Breast epithelium (tissue), 3 donors: ENCODE measurements around the gene ECSCR.

Experiments used
- POLR2A ChIP-seq: fragments of 450-650 bp; IDR thresholded peaks from one replicate; pipeline ENCODE4 v1.6.1; 2016; ENCODE audit warnings: antibody characterized with exemption, mild to moderate bottlenecking, moderate library complexity
- TF ChIP-seq, protein P1 (sequence below), 3 donors: fragments of 450-650 bp; IDR thresholded peaks; one replicate each; pipeline ENCODE4 v1.5.1; 2016 to 2017; ENCODE audit warnings: antibody characterized with exemption in 3 of 3, mild to moderate bottlenecking in 3 of 3, moderate library complexity in 3 of 3

DNA sequence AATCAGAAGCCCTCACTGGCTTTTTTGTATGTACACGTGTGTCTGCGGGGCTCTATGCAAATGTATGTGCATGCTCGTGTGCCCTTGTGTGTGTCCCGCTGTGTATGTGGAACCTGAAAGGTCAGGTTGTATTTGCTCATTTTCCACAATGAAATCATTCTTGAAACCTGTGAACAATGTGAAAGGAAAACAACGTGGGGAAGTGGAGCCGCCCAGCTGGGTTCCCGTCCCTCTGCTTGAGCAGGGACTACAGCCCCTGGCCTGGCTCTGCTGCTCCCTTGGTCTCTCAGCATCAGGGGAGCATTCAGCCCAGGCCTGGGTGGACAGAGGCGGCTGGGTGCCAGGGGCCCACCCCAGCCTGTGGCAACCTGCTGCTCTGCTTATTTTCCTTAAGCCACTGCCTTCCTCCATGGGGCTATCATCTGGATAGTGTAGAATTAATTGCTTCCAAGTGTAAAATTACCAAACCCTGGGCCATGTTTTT lies 3.0 kb downstream of the ECSCR start:
- TF ChIP-seq, protein P1, sequence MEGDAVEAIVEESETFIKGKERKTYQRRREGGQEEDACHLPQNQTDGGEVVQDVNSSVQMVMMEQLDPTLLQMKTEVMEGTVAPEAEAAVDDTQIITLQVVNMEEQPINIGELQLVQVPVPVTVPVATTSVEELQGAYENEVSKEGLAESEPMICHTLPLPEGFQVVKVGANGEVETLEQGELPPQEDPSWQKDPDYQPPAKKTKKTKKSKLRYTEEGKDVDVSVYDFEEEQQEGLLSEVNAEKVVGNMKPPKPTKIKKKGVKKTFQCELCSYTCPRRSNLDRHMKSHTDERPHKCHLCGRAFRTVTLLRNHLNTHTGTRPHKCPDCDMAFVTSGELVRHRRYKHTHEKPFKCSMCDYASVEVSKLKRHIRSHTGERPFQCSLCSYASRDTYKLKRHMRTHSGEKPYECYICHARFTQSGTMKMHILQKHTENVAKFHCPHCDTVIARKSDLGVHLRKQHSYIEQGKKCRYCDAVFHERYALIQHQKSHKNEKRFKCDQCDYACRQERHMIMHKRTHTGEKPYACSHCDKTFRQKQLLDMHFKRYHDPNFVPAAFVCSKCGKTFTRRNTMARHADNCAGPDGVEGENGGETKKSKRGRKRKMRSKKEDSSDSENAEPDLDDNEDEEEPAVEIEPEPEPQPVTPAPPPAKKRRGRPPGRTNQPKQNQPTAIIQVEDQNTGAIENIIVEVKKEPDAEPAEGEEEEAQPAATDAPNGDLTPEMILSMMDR (IDR thresholded peaks at IDR 0.05): no peak
- no peak for TF ChIP-seq POLR2A
